ENCODE results near the gene CERS5.

Gene CERS5

DNA sequence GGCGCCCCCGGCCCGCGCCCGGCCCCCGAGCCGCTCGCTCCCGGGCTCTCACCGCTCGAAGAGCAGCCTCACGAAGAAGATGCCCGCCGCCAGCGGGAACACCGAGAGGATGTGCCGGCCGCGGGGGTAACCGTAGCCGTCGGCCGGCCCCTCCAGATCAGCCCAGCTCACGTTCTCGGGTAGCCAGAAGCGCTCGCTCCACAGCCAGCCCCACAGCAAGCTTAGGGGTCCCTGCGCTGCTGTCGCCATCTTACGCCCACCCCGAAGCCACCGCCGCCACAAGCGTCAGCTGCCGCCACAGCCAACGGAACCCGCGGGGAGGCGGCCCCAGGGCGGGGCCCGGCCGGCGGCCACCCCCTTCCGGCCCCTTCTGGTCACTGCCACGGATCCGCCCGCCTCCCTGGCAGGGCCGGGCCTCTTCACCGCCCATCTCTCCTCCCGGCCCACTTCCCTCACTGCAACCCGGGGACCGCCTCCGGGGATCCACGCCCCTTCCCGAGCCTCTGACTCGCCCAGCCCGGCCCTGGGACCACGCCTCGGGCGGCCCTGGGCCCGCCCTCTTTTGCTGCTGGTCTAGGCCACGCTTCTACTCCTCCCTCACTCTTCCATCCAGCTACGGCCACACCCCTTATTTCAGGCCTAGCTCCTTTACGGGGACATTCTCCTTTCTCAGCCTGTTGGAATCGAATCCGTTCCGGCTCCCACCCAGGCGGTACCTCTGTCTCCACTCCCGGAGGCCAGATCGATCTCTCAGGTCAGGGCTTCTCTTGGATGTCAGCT lies at the start of gene CERS5:
CERS5 (minus strand) TSS at position 321 of the 780 bp plus-strand sequence; CDS start at position 249, 72 bp downstream.
- H3K36me3 Mint-ChIP-seq (ENCODE audit: low read depth): peaks cover 6% of the 10 kb centered on the region
- no peaks in the 10 kb centered on the region for H3K9me3 Mint-ChIP-seq
- peak within 1 kb of the TSS; percentile 92 for H3K27ac Mint-ChIP-seq
- no peaks in the 10 kb centered on the region for H3K27me3 Mint-ChIP-seq
- peaks cover 43% of the 10 kb centered on the region for H3K4me1 Mint-ChIP-seq (ENCODE audit: low read depth)
- H3K4me3 Mint-ChIP-seq: peak within 1 kb of the TSS; percentile 82
- intact Hi-C loops (cut with micrococcal nuclease): loop anchor here (1.0 kb wide), 2 partner anchors 55 to 82 kb away; partner anchors contain the start of genes COX14 and SMARCD1

DNA sequence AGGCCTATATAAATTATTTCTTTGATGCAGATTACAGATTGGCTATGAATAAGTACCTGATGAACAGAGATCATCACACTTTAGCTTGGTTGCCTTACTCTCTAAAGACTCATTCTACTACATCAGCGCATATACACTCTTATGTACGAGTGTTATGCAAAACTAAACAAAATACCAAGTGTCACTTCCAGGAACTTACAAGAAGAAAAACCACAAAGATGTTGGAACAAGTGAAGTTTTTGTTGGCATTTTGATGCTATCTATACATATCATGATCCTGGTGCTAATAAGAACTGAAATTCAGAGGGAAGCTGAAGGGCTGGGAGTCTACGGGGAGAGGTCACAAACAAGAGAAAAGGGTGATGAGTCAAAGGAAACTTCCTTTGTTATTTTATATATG lies 47.9 kb upstream of the CERS5 start:
- H3K27me3 Mint-ChIP-seq: no peaks in the 10 kb centered on the region
- intact Hi-C loops (cut with micrococcal nuclease): no loop called here

DNA sequence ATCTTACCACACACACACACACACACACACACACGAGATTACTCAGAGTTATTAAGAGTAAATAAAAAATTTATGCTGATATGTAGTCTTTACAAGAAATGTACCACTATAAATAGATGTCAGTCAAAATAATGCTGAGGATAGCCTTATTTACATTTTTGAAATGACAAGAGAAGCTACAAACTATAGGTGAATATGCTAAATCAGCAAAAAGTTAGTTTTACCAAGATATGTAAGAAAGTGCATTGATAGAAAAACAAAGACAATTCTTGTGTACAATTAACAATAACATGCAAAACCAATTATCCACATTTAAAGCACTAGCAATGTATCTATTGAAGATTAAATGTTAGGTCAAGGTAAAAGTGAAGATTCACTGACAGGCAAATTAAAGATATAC lies 46.8 kb upstream of the CERS5 start:
- Mint-ChIP-seq H3K36me3 (ENCODE audit: low read depth) (peaks cover 11% of the 10 kb centered on the region), H3K9me3 (no peaks in the 10 kb centered on the region), H3K27me3 (no peaks in the 10 kb centered on the region), H3K27ac (no peak overlapping the region), H3K4me3 (no peak overlapping the region), H3K4me1 (ENCODE audit: low read depth) (peaks cover 10% of the 10 kb centered on the region)
- intact Hi-C loops (cut with micrococcal nuclease): no loop called here

More for the DNA sequence above, 47.9 kb upstream of the CERS5 start:
- H3K4me3 Mint-ChIP-seq: no peak overlapping the region
- peaks cover 11% of the 10 kb centered on the region for H3K36me3 Mint-ChIP-seq (ENCODE audit: low read depth)
- no peak overlapping the region for H3K27ac Mint-ChIP-seq
- H3K9me3 Mint-ChIP-seq: no peaks in the 10 kb centered on the region
- H3K4me1 Mint-ChIP-seq (ENCODE audit: low read depth): peaks cover 15% of the 10 kb centered on the region

DNA sequence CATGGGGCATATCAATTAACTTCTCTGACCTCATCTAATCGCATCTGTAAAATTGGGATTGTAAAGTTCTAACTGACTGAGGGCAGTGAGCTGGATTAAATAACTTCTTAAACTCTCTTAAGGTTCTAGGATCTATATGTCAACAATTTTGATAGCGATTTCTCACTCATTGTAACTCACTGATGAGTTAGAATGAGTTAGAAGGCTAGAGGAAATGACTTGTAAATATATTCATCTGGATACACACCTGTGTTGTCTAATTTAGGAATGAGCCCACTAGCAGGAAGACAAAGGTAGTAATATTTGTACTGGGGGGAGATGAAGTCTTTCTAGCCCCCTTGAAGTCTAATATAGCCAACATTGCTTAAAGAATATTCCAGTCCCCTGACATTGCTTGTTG lies 46.3 kb upstream of the CERS5 start:
- Mint-ChIP-seq H3K4me1 (ENCODE audit: low read depth) (peaks cover 10% of the 10 kb centered on the region), H3K36me3 (ENCODE audit: low read depth) (peaks cover 11% of the 10 kb centered on the region), H3K9me3 (no peaks in the 10 kb centered on the region), H3K27me3 (no peaks in the 10 kb centered on the region), H3K4me3 (no peak overlapping the region), H3K27ac (no peak overlapping the region)
- intact Hi-C loops (cut with micrococcal nuclease): no loop called here

DNA sequence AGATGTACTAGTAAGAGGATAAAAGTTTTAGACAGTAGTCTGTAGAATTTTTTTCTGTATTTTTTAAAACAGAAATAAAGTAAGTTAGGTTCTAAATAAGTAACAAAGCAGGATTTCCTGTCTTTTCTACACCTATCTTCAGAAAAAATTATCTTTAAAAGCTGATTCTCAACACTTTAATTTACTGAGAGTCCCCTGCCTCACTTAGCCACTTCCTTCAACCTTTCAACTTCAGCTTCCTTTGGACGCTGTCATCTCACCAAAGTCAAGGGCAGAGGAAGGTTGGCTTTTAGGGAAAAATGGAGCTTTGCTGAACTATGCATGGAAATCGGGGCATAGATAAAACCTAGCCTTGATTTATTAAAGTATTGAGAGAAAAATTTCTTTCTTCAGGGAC lies 44.9 kb upstream of the CERS5 start:
- H3K27me3 Mint-ChIP-seq: no peaks in the 10 kb centered on the region
- peaks cover 10% of the 10 kb centered on the region for H3K4me1 Mint-ChIP-seq (ENCODE audit: low read depth)
- no peaks in the 10 kb centered on the region for H3K36me3 Mint-ChIP-seq (ENCODE audit: low read depth)
- no peak overlapping the region for H3K4me3 Mint-ChIP-seq
- H3K27ac Mint-ChIP-seq: peak overlapping the region; percentile 58
- intact Hi-C loops (cut with micrococcal nuclease): no loop called here
- no peaks in the 10 kb centered on the region for H3K9me3 Mint-ChIP-seq

DNA sequence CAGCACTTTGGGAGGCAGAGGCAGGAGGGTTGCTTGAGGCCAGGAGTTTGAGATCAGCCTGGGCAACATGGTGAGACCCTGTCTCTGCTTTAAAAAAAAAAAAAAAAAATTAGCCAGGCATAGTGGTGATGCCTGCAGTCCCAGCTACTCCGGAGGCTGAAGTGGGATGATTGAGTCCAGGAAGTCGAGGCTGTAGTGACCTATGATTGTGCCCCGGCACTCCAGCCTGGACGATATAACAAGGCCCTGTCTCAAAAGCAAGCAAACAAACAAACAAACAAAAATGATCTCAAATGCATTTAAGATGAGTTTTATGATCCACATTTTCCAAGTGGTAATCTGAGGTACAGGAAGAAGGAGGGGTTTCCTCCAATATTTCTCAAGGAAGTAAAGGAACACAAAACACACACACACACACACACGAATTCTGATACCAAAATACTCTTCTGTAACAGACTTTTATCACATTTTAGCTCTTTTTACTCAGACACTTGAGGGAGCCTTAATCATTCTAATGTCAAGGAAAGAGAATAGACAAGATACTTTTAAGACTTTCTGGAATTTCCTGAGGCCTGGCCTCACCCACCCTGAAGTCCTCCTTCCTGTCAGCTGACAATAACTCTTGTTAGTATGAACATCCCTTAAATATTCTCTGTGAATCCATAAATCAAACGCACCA lies 44.4 kb upstream of the CERS5 start:
- peak overlapping the region; percentile 58 for H3K27ac Mint-ChIP-seq
- H3K36me3 Mint-ChIP-seq (ENCODE audit: low read depth): no peaks in the 10 kb centered on the region
- intact Hi-C loops (cut with micrococcal nuclease): no loop called here
- no peaks in the 10 kb centered on the region for H3K27me3 Mint-ChIP-seq
- H3K4me3 Mint-ChIP-seq: no peak overlapping the region
- peaks cover 10% of the 10 kb centered on the region for H3K4me1 Mint-ChIP-seq (ENCODE audit: low read depth)
- H3K9me3 Mint-ChIP-seq: no peaks in the 10 kb centered on the region

DNA sequence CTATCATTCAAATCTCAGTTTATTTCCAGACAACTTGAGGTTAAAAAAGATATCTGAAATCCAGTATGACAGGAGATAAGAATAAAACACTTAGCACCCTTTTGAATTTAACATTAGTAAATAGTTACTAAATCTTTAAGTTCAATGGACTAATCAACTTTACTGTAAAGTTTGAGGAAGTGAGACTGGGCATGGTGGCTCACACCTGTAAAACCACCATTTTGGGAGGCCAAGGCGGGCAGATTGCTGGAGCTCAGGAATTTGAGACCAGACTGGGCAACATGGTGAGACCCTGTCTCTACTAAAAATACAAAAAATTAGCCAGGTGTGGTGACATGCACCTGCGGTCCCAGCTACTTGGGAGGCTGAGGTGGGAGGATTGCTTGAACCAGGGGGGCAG lies 40.3 kb upstream of the CERS5 start:
- H3K27me3 Mint-ChIP-seq: no peaks in the 10 kb centered on the region
- H3K4me1 Mint-ChIP-seq (ENCODE audit: low read depth): peaks cover 10% of the 10 kb centered on the region
- H3K9me3 Mint-ChIP-seq: no peaks in the 10 kb centered on the region
- intact Hi-C loops (cut with micrococcal nuclease): no loop called here
- H3K4me3 Mint-ChIP-seq: no peak overlapping the region
- peaks cover 25% of the 10 kb centered on the region for H3K36me3 Mint-ChIP-seq (ENCODE audit: low read depth)
- no peak overlapping the region for H3K27ac Mint-ChIP-seq

DNA sequence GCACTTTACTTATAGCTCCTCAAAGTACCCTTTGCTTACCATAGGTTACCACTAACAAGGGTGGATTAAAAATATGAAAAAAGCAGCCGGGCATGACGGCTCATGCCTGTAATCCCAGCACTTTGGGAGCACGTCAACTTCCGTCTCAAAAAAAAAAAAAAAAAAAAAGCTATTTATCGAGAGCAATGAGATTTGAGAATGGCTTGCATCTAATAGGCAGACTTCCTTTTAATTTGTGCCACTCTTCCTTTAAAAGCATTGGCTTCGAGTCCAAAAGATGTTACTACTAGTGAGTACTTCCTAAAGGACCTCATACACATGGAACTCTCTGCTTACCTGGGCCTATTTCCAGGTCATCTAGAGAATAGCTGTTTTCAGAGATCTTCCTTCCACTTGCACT lies 38.5 kb upstream of the CERS5 start:
- Mint-ChIP-seq H3K36me3 (ENCODE audit: low read depth) (peaks cover 30% of the 10 kb centered on the region), H3K9me3 (no peaks in the 10 kb centered on the region), H3K27me3 (no peaks in the 10 kb centered on the region), H3K27ac (no peak overlapping the region), H3K4me3 (no peak overlapping the region), H3K4me1 (ENCODE audit: low read depth) (no peaks in the 10 kb centered on the region)
- intact Hi-C loops (cut with micrococcal nuclease): no loop called here

DNA sequence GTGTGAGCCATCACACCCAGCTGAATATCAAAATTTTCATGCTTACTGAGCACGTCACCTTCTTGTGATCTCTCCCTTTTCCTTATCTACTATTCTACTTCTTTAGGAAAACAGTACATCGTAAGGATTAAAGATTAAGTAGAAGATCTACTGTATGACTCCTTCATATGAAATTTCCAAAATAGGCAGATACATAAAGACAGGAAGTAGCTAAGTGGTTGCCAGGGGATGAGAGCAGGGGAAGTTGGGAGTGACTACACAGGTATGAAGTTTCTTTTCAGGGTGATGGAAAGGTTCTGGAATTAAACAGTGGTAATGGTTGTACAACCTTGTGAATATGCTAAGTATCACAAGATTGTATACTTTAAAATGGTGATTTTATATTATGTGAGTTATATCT lies 36.5 kb upstream of the CERS5 start:
- peaks cover 47% of the 10 kb centered on the region for H3K36me3 Mint-ChIP-seq (ENCODE audit: low read depth)
- H3K4me1 Mint-ChIP-seq (ENCODE audit: low read depth): no peaks in the 10 kb centered on the region
- intact Hi-C loops (cut with micrococcal nuclease): no loop called here
- no peaks in the 10 kb centered on the region for H3K9me3 Mint-ChIP-seq
- H3K27ac Mint-ChIP-seq: no peak overlapping the region
- H3K4me3 Mint-ChIP-seq: no peak overlapping the region
- no peaks in the 10 kb centered on the region for H3K27me3 Mint-ChIP-seq

GRCh38 chr12:50201987-50202521 lies 34.9 kb upstream of the CERS5 start:
- no peaks in the 10 kb centered on the region for H3K4me1 Mint-ChIP-seq (ENCODE audit: low read depth)
- no peaks in the 10 kb centered on the region for H3K9me3 Mint-ChIP-seq
- no peak overlapping the region for H3K4me3 Mint-ChIP-seq
- H3K36me3 Mint-ChIP-seq (ENCODE audit: low read depth): peaks cover 54% of the 10 kb centered on the region
- H3K27me3 Mint-ChIP-seq: no peaks in the 10 kb centered on the region
- intact Hi-C loops (cut with micrococcal nuclease): no loop called here
- no peak overlapping the region for H3K27ac Mint-ChIP-seq

- H3K27ac Mint-ChIP-seq: no peak overlapping the region
- peaks cover 65% of the 10 kb centered on the region for H3K36me3 Mint-ChIP-seq (ENCODE audit: low read depth)
- H3K4me1 Mint-ChIP-seq (ENCODE audit: low read depth): no peaks in the 10 kb centered on the region
- no peaks in the 10 kb centered on the region for H3K27me3 Mint-ChIP-seq
- H3K9me3 Mint-ChIP-seq: no peaks in the 10 kb centered on the region
- intact Hi-C loops (cut with micrococcal nuclease): no loop called here
- H3K4me3 Mint-ChIP-seq: no peak overlapping the region
Observed at GRCh38 chr12:50200552-50201273, 33.5 kb upstream of the CERS5 start.

DNA sequence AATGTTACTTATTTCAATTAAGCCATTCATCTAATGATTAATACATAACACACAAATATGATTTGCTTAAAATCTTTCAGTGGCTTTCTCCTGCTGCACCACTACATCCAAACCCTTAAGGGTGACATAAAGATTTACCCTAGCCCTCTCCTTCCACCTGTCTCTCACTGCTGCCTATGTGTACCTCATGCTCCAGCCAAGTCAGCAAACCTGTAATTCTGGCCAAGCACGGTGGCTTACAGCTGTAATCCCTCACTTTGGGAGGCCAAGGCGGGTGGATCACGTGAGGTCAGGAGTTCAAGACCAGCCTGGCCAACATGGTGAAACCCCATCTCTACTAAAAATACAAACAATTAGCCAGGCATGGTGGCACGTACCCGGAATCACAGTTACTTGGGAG lies 31.7 kb upstream of the CERS5 start:
- intact Hi-C loops (cut with micrococcal nuclease): no loop called here
- Mint-ChIP-seq H3K27me3 (no peaks in the 10 kb centered on the region), H3K4me3 (no peak overlapping the region), H3K9me3 (no peaks in the 10 kb centered on the region), H3K27ac (no peak overlapping the region), H3K4me1 (ENCODE audit: low read depth) (no peaks in the 10 kb centered on the region), H3K36me3 (ENCODE audit: low read depth) (peaks cover 47% of the 10 kb centered on the region)

- H3K27ac Mint-ChIP-seq: no peak overlapping the region
- no peaks in the 10 kb centered on the region for H3K4me1 Mint-ChIP-seq (ENCODE audit: low read depth)
- peaks cover 48% of the 10 kb centered on the region for H3K36me3 Mint-ChIP-seq (ENCODE audit: low read depth)
- intact Hi-C loops (cut with micrococcal nuclease): no loop called here
- H3K4me3 Mint-ChIP-seq: no peak overlapping the region
- H3K9me3 Mint-ChIP-seq: no peaks in the 10 kb centered on the region
- H3K27me3 Mint-ChIP-seq: no peaks in the 10 kb centered on the region
Observed at GRCh38 chr12:50197297-50197727, 30.1 kb upstream of the CERS5 start.

DNA sequence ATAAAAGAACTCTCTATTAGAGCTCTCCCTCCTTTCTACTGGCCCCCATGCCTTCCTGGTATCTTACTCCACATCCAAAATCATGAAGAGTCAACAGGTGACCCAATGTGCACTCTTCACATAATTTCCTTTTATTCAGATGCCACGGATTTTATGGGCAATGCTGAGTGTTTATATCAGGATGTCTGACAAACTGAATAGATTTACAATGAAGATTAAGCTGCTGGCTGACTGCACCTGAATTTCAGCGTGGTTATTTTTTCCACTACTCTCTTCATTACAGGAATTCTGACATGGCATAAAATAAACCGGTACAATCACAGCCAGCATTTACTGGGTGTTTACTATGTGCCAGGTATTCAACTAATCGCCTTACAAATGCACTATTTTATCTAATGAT lies 29.4 kb upstream of the CERS5 start:
- no peaks in the 10 kb centered on the region for H3K9me3 Mint-ChIP-seq
- intact Hi-C loops (cut with micrococcal nuclease): no loop called here
- H3K4me1 Mint-ChIP-seq (ENCODE audit: low read depth): no peaks in the 10 kb centered on the region
- H3K27ac Mint-ChIP-seq: no peak overlapping the region
- H3K4me3 Mint-ChIP-seq: no peak overlapping the region
- no peaks in the 10 kb centered on the region for H3K27me3 Mint-ChIP-seq
- H3K36me3 Mint-ChIP-seq (ENCODE audit: low read depth): peaks cover 56% of the 10 kb centered on the region
